Hepatocyte (in vitro differentiated cells): Measurements from ENCODE around the gene LYPD6. TPM values are rescaled to one million over a fixed set of nuclear protein-coding genes. Genes with fewer than 3 reads are reported as not detected.
A peak's percentile ranks its signal among the peaks of the same experiment; 100 is the strongest.

Experiments
- DNase-seq: peaks from one replicate; pipeline ENCODE4 v3.0.0-alpha.2; 2016; ENCODE audit warnings: low spot score
- H2AFZ ChIP-seq: fragments of 200-600 bp; sonication (generic); 2 replicates; pipeline ENCODE4 v1.6.0; 2016; ENCODE audit warnings: antibody characterized with exemption, mild to moderate bottlenecking
- H3K27ac ChIP-seq: fragments of 200-600 bp; sonication (generic); 2 replicates; pipeline ENCODE4 v1.5.1; 2016; ENCODE audit warnings: mild to moderate bottlenecking
- H3K27me3 ChIP-seq: fragments of 200-600 bp; sonication (generic); 2 replicates; pipeline ENCODE4 v1.6.1; 2016
- H3K36me3 ChIP-seq: fragments of 200-600 bp; sonication (generic); replicated peaks from 2 replicates; pipeline ENCODE4 v1.5.1; 2016; ENCODE audit warnings: low read depth; ENCODE audit not compliant: insufficient read depth
- H3K4me1 ChIP-seq: fragments of 200-600 bp; sonication (generic); 2 replicates; pipeline ENCODE4 v1.5.1; 2016; ENCODE audit warnings: mild to moderate bottlenecking, moderate library complexity; ENCODE audit not compliant: insufficient read depth
- H3K4me2 ChIP-seq: fragments of 200-600 bp; sonication (generic); 2 replicates; pipeline ENCODE4 v1.6.0; 2016
- H3K4me3 ChIP-seq: fragments of 200-600 bp; sonication (generic); 2 replicates; pipeline ENCODE4 v1.5.1; 2016; ENCODE audit warnings: mild to moderate bottlenecking
- H3K79me2 ChIP-seq: fragments of 200-600 bp; sonication (generic); 2 replicates; pipeline ENCODE4 v1.6.0; 2017; ENCODE audit warnings: mild to moderate bottlenecking
- H3K9me2 ChIP-seq: fragments of 200-600 bp; sonication (generic); replicated peaks from 2 replicates; pipeline ENCODE4 v1.6.0; 2017; ENCODE audit warnings: mild to moderate bottlenecking; ENCODE audit not compliant: insufficient read depth
- H3K9me3 ChIP-seq: fragments of 200-600 bp; sonication (generic); 2 replicates; pipeline ENCODE4 v1.5.1; 2016; ENCODE audit warnings: low read depth, mild to moderate bottlenecking
- H4K20me1 ChIP-seq: fragments of 200-600 bp; sonication (generic); 2 replicates; pipeline ENCODE4 v1.6.0; 2016; ENCODE audit warnings: mild to moderate bottlenecking; ENCODE audit not compliant: insufficient read depth, poor library complexity, severe bottlenecking
- EZH2 ChIP-seq: fragments of 200-600 bp; sonication (generic); IDR thresholded peaks from 2 replicates; pipeline ENCODE4 v1.6.1; 2016; ENCODE audit warnings: antibody characterized with exemption, mild to moderate bottlenecking, borderline replicate concordance
- EZH2phosphoT487 ChIP-seq: fragments of 200-600 bp; sonication (generic); IDR thresholded peaks from one replicate; pipeline ENCODE4 v1.6.1; 2018; ENCODE audit warnings: antibody characterized with exemption, mild to moderate bottlenecking, low read depth, moderate library complexity; ENCODE audit not compliant: unreplicated experiment, severe bottlenecking
- WGBS: methylation state at CpG from one replicate; pipeline ENCODE4 v1.1.6; 2016; ENCODE audit warnings: low lambda C conversion rate; ENCODE audit errors: missing lambda C conversion rate; 5-methylcytosine and 5-hydroxymethylcytosine counted together
- polyA plus RNA-seq: library from polyadenylated mRNA; unstranded; fragments of >200 nt; fragmentation: Nextera tagmentation; extraction: Ambion mirVana; gene quantifications from 2 replicates; pipeline ENCODE4 v1.2.1, GENCODE V29; 2016
- total RNA-seq: library from RNA; depleted of rRNA; stranded (reverse); fragments of >200 nt; gene quantifications from 2 replicates; pipeline ENCODE4 v1.2.3, GENCODE V29; 2014
- TF ChIP-seq, protein P1 (sequence below): fragments of 200-600 bp; sonication (generic); IDR thresholded peaks from 2 replicates; pipeline ENCODE4 v1.5.1; 2016; ENCODE audit warnings: antibody characterized with exemption, mild to moderate bottlenecking; ENCODE audit not compliant: poor library complexity

Gene LYPD6
- total and polyA plus RNA-seq, 2 experiments from 2014 or later = 5.3 to 11.2 TPM

DNA sequence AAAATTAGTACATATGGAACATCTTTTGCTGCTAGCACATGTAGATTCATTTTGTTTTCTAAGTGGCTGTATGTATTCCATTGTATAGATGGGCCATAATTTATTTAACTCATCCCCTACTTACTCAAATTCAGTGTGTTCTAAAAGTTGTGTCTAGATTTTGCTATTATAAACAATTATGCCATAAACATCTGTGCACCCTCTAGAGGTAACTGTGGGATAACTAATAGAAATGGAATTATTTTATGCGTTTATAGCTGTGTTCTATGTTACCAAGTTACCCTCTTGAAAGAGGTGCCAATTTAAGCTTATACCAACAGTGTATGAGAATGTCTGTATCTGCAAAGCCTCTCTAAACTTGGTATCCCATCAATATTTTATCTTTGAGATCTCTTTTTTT, 156.8 kb downstream of the LYPD6 start:
- H3K9me3 ChIP-seq = no peaks in the 10 kb centered on the region
- H3K4me2 ChIP-seq = no peak overlapping the region
- H3K4me1 ChIP-seq = no peaks in the 10 kb centered on the region
- H3K4me3 ChIP-seq = no peak overlapping the region
- no peaks in the 10 kb centered on the region for H3K27me3 ChIP-seq
- H3K36me3 ChIP-seq = no peaks in the 10 kb centered on the region
- no peaks in the 10 kb centered on the region for H3K9me2 ChIP-seq
- 93% methylated on average over 1 of the region's 1 CpG for WGBS
- no peak for DNase-seq
- H3K79me2 ChIP-seq = no peaks in the 10 kb centered on the region
- no peak overlapping the region for H3K27ac ChIP-seq
- H2AFZ ChIP-seq = no peak overlapping the region
- TF ChIP-seq, protein P1, sequence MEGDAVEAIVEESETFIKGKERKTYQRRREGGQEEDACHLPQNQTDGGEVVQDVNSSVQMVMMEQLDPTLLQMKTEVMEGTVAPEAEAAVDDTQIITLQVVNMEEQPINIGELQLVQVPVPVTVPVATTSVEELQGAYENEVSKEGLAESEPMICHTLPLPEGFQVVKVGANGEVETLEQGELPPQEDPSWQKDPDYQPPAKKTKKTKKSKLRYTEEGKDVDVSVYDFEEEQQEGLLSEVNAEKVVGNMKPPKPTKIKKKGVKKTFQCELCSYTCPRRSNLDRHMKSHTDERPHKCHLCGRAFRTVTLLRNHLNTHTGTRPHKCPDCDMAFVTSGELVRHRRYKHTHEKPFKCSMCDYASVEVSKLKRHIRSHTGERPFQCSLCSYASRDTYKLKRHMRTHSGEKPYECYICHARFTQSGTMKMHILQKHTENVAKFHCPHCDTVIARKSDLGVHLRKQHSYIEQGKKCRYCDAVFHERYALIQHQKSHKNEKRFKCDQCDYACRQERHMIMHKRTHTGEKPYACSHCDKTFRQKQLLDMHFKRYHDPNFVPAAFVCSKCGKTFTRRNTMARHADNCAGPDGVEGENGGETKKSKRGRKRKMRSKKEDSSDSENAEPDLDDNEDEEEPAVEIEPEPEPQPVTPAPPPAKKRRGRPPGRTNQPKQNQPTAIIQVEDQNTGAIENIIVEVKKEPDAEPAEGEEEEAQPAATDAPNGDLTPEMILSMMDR = no peak
- TF ChIP-seq EZH2phosphoT487 = no peak
- TF ChIP-seq EZH2 = no peak
- no peaks in the 10 kb centered on the region for H4K20me1 ChIP-seq

DNA sequence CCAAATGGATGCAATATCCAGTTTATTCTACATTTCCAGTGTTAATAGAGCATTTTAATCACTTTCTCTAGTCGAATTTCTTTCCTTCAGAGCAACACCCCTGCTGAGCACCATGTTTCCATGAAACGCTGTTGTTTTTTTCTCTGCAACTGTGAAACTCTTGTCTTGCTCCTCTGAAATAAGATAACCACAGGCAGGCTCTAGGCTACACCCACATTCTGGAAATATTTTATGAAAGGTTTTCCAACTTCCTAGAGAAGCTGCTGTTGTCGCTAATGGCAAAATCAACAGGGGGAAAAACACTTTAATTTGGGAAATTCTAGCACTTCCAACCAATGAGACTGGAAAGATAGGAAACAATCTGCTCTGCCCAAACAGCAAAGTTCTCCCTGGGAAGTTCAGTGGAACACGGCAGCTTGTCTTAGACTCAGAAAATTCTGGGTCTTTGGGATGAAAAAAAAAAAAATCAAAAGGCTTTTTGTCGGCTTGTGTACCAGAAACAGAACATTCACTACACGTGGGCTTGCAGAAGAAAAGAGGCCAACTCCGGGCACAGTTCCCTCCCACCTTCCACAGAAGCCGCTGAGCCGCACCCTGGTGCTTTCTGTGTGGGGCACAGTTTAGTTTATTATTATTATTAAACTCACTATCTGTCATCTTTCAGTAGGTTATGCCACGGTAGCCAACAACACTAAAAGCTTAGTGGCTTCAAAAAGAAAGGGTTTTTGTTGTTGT, 158.5 kb downstream of the LYPD6 start:
- Histone ChIP-seq H3K9me2 (no peaks in the 10 kb centered on the region), H4K20me1 (no peaks in the 10 kb centered on the region), H3K4me1 (no peaks in the 10 kb centered on the region), H3K4me2 (peak overlapping the region; percentile 48), H3K79me2 (no peaks in the 10 kb centered on the region), H3K9me3 (no peaks in the 10 kb centered on the region), H2AFZ (peak overlapping the region; percentile 1), H3K27ac (no peak overlapping the region), H3K36me3 (no peaks in the 10 kb centered on the region), H3K4me3 (no peak overlapping the region), H3K27me3 (no peaks in the 10 kb centered on the region)
- DNase-seq = no peak
- 63% methylated on average over 10 of the region's 10 CpGs for WGBS
- TF ChIP-seq EZH2 (no peak), EZH2phosphoT487 (no peak)
- TF ChIP-seq, protein P1 = no peak

DNA sequence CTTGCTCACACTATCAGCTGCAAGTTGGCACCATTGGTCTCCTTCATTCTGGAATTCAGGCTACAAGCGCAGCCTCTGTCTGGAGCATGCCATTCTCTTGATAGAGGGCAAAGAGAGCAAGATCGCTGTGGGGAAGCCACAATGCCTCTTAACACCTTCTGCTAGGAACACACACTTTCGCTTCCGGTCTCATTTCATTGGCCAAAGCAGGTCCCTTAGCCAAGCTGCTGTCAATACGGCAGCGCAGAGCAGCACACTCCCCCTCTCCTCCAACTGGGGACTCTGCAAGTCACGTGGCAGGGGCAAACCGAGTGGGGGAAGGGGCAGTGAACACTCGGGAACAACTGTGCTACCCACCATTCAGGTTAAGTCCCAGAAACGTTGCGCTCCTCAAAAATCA, 159.1 kb downstream of the LYPD6 start:
- Histone ChIP-seq H3K9me2 (no peaks in the 10 kb centered on the region), H3K27me3 (no peaks in the 10 kb centered on the region), H2AFZ (no peak overlapping the region), H3K9me3 (no peaks in the 10 kb centered on the region), H4K20me1 (no peaks in the 10 kb centered on the region), H3K4me1 (no peaks in the 10 kb centered on the region), H3K4me2 (no peak overlapping the region), H3K79me2 (no peaks in the 10 kb centered on the region), H3K27ac (no peak overlapping the region), H3K4me3 (no peak overlapping the region), H3K36me3 (no peaks in the 10 kb centered on the region)
- no peak for DNase-seq
- 82% methylated on average over 11 of the region's 11 CpGs for WGBS
- no peak for TF ChIP-seq EZH2
- TF ChIP-seq, protein P1 = no peak

DNA sequence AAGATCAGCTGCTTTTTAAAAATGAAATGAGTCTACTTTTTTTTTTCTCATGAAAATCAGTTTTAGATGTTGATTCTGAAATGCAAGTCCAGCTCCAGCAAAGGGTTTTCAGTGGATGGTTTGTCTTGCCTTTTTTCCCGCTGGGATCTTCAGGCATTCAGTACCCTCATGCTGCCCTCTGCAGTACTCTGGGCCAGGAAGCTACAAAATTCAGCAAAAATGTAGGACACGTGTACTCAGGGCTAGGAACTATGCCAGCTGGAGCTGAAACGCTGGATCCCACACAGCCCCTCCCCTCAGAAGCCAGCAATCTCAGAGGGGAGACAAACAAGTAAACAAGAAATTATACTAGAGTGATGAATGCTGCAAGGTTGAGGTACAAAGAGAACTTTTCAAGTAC, 159.9 kb downstream of the LYPD6 start:
- peak; percentile 38 for DNase-seq
- Histone ChIP-seq H3K27me3 (no peaks in the 10 kb centered on the region), H3K27ac (no peak overlapping the region), H3K9me3 (no peaks in the 10 kb centered on the region), H3K9me2 (no peaks in the 10 kb centered on the region), H3K4me1 (no peaks in the 10 kb centered on the region), H2AFZ (no peak overlapping the region), H3K4me3 (no peak overlapping the region), H4K20me1 (no peaks in the 10 kb centered on the region), H3K4me2 (no peak overlapping the region), H3K79me2 (no peaks in the 10 kb centered on the region), H3K36me3 (no peaks in the 10 kb centered on the region)
- 37% methylated on average over 3 of the region's 3 CpGs for WGBS
- TF ChIP-seq, protein P1 = peak; percentile 23
- no peak for TF ChIP-seq EZH2
